Large intestine (tissue), 3 donors: ENCODE results near the gene TUBA4B. TPM values are rescaled to one million over a fixed set of nuclear protein-coding genes. Genes with fewer than 3 reads are reported as not detected.
"Not testable (repeated sequence)": the region's sequence is repeated elsewhere in the genome, so short reads cannot be mapped to it uniquely, and the experiment has no call there.

Experiments
- DNase-seq, 2 donors: peaks; one replicate each; pipeline versions ENCODE4 v3.0.0 to v3.0.0-alpha.2; 2013
- H3K27ac ChIP-seq: one replicate; pipeline ENCODE4 v1.5.1; 2013; ENCODE audit warnings: low read length
- H3K27me3 ChIP-seq: 2 replicates; pipeline ENCODE4 v1.6.1; 2013; ENCODE audit warnings: low read length; ENCODE audit not compliant: control insufficient read depth, insufficient read depth
- H3K36me3 ChIP-seq: 2 replicates; pipeline ENCODE4 v1.6.1; 2013; ENCODE audit warnings: low read length; ENCODE audit not compliant: control insufficient read depth, insufficient read depth
- H3K4me1 ChIP-seq: one replicate; pipeline ENCODE4 v1.6.1; 2013; ENCODE audit warnings: low read length; ENCODE audit not compliant: control insufficient read depth, insufficient read depth
- H3K4me3 ChIP-seq: one replicate; pipeline ENCODE4 v1.5.1; 2013; ENCODE audit warnings: low read length
- H3K9me3 ChIP-seq: one replicate; pipeline ENCODE4 v1.6.1; 2013; ENCODE audit warnings: mild to moderate bottlenecking, low read depth, low read length, moderate library complexity; ENCODE audit not compliant: control insufficient read depth
- WGBS: methylation state at CpG from one replicate; pipeline ENCODE4 v1.1.5; 2013; ENCODE audit warnings: low lambda C conversion rate; ENCODE audit not compliant: insufficient coverage; 5-methylcytosine and 5-hydroxymethylcytosine counted together
- polyA plus RNA-seq: library from polyadenylated mRNA; unstranded; fragments of 120-200 nt; gene quantifications from one replicate; pipeline ENCODE4 v1.2.1, GENCODE V29; 2013

The TUBA4B gene
- polyA plus RNA-seq, 1 donor: not detected

DNA sequence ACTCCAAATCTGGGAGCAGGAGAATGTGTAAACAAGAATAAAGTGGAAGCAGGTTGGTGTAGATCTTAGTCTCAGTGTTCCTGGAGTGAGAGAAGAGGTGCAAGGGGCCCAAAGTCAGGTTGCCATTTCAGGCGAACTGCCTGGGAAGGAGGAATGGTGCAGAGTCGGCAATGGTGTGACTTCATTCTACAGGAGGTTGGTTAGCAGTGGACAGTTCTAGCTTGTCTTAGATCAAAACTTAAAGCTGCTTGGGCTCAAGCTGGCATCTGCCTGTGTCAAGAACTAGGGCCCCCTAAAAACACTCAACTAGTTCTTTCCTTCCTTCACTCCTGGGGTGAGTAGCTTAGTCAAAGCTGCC, 4.2 kb upstream of the TUBA4B start:
- WGBS: no CpG with 5 or more reads among the region's 2 CpGs
- DNase-seq: no peak
- peaks cover 71% of the 10 kb centered on the region for H3K4me1 ChIP-seq
- peak overlapping the region; percentile 93 for H3K27ac ChIP-seq
- H3K9me3 ChIP-seq: no peaks in the 10 kb centered on the region
- H3K27me3 ChIP-seq: peaks cover 19% of the 10 kb centered on the region
- peaks cover 18% of the 10 kb centered on the region for H3K36me3 ChIP-seq
- H3K4me3 ChIP-seq: no peak overlapping the region

GRCh38 chr2:219249203-219249980, 3.7 kb upstream of the TUBA4B start:
- no peak overlapping the region for H3K4me3 ChIP-seq

GRCh38 chr2:219250049-219250781, 2.8 kb upstream of the TUBA4B start:
- no peak overlapping the region for H3K4me3 ChIP-seq
- H3K36me3 ChIP-seq: peaks cover 18% of the 10 kb centered on the region
- H3K27me3 ChIP-seq: peaks cover 33% of the 10 kb centered on the region
- peaks cover 71% of the 10 kb centered on the region for H3K4me1 ChIP-seq
- H3K9me3 ChIP-seq: no peaks in the 10 kb centered on the region
- peak overlapping the region; percentile 93 for H3K27ac ChIP-seq
- no peak for DNase-seq
- WGBS: no CpG with 5 or more reads among the region's 22 CpGs

More at GRCh38 chr2:219249203-219249980, 3.7 kb upstream of the TUBA4B start:
- WGBS: no CpG with 5 or more reads among the region's 7 CpGs
- peak overlapping the region; percentile 93 for H3K27ac ChIP-seq
- H3K9me3 ChIP-seq: no peaks in the 10 kb centered on the region
- H3K27me3 ChIP-seq: peaks cover 25% of the 10 kb centered on the region
- peak; percentile 91 to 96 for DNase-seq
- peaks cover 18% of the 10 kb centered on the region for H3K36me3 ChIP-seq
- H3K4me1 ChIP-seq: peaks cover 71% of the 10 kb centered on the region

DNA sequence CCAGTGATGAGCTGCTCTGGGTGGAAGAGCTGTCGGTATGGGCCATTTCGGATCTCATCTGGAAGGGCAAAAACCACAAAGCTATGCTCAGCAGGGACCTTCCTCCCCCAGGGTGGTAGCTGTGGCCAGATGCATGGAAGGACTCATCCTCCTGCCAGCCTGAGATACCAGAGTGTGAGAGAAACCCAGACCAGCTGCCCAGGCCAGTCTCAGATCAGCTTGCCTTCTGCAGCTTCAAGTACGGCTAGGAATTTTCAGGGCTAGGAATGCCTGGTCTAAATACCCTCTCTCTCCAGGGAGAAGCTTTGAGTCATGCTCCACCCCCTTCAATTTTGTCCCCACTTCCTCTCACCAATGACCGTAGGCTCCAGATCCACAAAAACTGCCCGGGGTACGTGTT, 1.4 kb upstream of the TUBA4B start:
- Histone ChIP-seq H3K4me1 (peaks cover 62% of the 10 kb centered on the region), H3K4me3 (no peak overlapping the region), H3K9me3 (no peaks in the 10 kb centered on the region), H3K27me3 (peaks cover 46% of the 10 kb centered on the region), H3K27ac (no peak overlapping the region), H3K36me3 (peaks cover 18% of the 10 kb centered on the region)
- no peak for DNase-seq
- 60% methylated on average over 1 of the region's 6 CpGs for WGBS

DNA sequence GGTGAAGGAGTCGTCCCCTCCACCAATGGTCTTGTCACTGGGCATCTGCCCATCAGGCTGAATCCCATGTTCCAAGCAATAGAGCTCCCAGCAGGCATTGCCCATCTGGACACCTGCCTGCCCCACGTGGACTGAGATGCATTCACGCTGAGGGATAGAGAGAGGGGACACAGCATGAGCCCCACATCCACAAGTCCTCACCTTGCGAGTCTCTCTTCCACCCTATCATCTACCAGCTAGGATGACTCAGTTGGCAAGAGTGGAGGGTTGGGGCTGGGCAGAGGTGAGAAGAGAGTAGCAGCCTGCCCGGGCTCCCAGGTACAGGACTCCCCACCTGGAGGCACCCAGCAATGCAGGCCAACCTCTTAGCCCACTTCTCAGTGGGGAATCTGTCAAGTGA, 959 bp upstream of the TUBA4B start:
- Histone ChIP-seq H3K36me3 (peaks cover 18% of the 10 kb centered on the region), H3K4me3 (peak overlapping the region; percentile 45), H3K27ac (no peak overlapping the region), H3K4me1 (peaks cover 59% of the 10 kb centered on the region), H3K27me3 (peaks cover 46% of the 10 kb centered on the region), H3K9me3 (no peaks in the 10 kb centered on the region)
- no peak for DNase-seq
- WGBS: no CpG with 5 or more reads among the region's 5 CpGs

GRCh38 chr2:219252570-219252899, 508 bp upstream of the TUBA4B start:
- H3K27ac ChIP-seq: no peak overlapping the region
- H3K4me3 ChIP-seq: peak overlapping the region; percentile 45
- peaks cover 54% of the 10 kb centered on the region for H3K4me1 ChIP-seq
- H3K9me3 ChIP-seq: no peaks in the 10 kb centered on the region
- H3K27me3 ChIP-seq: peaks cover 46% of the 10 kb centered on the region
- DNase-seq: peak in 1 of 2 donors; percentile 19
- peaks cover 17% of the 10 kb centered on the region for H3K36me3 ChIP-seq
- WGBS: no CpG with 5 or more reads among the region's 9 CpGs

DNA sequence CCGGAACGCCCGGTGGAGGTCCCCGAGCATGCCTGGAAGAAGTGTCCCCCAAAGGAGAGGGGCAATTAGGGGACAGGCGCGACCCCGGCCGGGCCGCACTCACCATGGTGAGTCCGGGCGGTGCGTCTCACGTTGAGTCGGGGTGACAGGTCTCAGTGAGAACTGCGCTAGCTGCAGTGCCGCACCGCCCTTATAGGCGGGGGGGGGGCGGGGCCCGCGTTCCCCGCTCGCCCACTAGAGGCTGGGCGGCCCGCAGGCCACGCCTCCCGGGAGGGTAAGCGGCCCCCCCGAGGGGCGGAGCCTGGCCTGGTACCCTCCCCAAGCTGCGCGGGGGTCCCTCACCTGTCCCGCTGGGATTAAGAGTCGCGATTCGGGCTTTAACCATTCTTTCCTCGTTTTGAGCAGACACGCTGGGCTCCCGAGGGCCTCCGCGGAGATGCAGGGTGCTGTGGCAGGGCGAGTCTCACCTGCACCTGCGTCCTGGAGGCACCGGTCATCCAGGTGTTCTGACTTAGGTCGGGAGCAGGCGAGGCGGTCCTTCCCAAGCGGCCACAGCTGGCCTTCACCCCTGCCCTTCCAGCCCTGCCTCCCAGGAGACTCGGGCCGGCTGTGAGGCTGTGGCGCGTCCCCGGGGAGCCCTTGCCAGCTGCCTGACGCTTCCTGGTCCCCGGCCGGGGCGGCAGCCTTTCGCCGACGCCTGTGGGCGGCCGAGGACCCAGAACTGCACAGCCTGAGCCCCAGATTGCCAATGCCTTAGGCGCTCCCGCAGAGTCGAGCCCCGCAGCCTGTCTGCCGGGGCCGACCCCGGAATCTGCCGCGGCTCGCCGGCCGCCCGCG, 928 bp downstream of the TUBA4B start, which contains the start of gene TUBA4A:
Gene TUBA4A, minus strand, starts transcription at position 166 of the 837 bp plus-strand sequence. Its CDS starts 60 bp downstream, at position 106.
- Histone ChIP-seq H3K4me3 (peak within 1 kb of the TSS; percentile 45), H3K27me3 (peaks cover 46% of the 10 kb centered on the region), H3K36me3 (peaks cover 8% of the 10 kb centered on the region), H3K27ac (peak within 1 kb of the TSS; percentile 15), H3K4me1 (peaks cover 40% of the 10 kb centered on the region), H3K9me3 (no peaks in the 10 kb centered on the region)
- DNase-seq: peak; percentile 76 to 83
- no CpG with 5 or more reads among the region's 76 CpGs for WGBS

GRCh38 chr2:219254590-219255201, 1.7 kb downstream of the TUBA4B start:
- Histone ChIP-seq H3K36me3 (peaks cover 8% of the 10 kb centered on the region), H3K27me3 (peaks cover 46% of the 10 kb centered on the region), H3K4me1 (peaks cover 33% of the 10 kb centered on the region), H3K4me3 (peak overlapping the region; percentile 45), H3K27ac (no peak overlapping the region), H3K9me3 (no peaks in the 10 kb centered on the region)
- WGBS: 46% methylated on average over 3 of the region's 12 CpGs
- DNase-seq: no peak

- not testable (repeated sequence) for H3K9me3 ChIP-seq, H3K36me3 ChIP-seq, DNase-seq, H3K4me3 ChIP-seq, H3K27ac ChIP-seq, H3K4me1 ChIP-seq
- WGBS: 80% methylated on average over 1 of the region's 10 CpGs
- H3K27me3 ChIP-seq: peaks cover 35% of the 10 kb centered on the region
Observed at GRCh38 chr2:219258942-219259341, 5.9 kb downstream of the TUBA4B start.
